GM18505 (cell line): ENCODE measurements around the gene FUCA2.
"Not testable (repeated sequence)": the region's sequence is repeated elsewhere in the genome, so short reads cannot be mapped to it uniquely, and the experiment has no call there.

Experiments used
- ATAC-seq: cut with Tn5 transposase; IDR thresholded peaks from one replicate; pipeline ENCODE4 v1.9.1; 2021; ENCODE audit not compliant: unreplicated experiment
- POLR2A ChIP-seq: IDR thresholded peaks from 4 replicates; pipeline ENCODE4 v1.6.1; 2011; ENCODE audit warnings: borderline replicate concordance; ENCODE audit not compliant: insufficient read depth, insufficient read length; ENCODE audit errors: extremely low read depth

Gene FUCA2

GRCh38 chr6:143505111-143505510 is 6.4 kb downstream of the FUCA2 start:
- TF ChIP-seq POLR2A: no peak
- no peak for ATAC-seq

- no peak for TF ChIP-seq POLR2A
- ATAC-seq: no peak
Measured at GRCh38 chr6:143504369-143504768, 7.2 kb downstream of the FUCA2 start.

GRCh38 chr6:143501851-143502250 is 9.7 kb downstream of the FUCA2 start:
- ATAC-seq: no peak
- TF ChIP-seq POLR2A: no peak

- no peak for TF ChIP-seq POLR2A
- no peak for ATAC-seq
Measured at GRCh38 chr6:143498428-143498827, 13.1 kb downstream of the FUCA2 start.

- no peak for ATAC-seq
- TF ChIP-seq POLR2A: no peak
Measured at GRCh38 chr6:143496974-143497373, 14.5 kb downstream of the FUCA2 start.

GRCh38 chr6:143490775-143491174 is 20.7 kb downstream of the FUCA2 start:
- ATAC-seq: no peak
- no peak for TF ChIP-seq POLR2A

GRCh38 chr6:143490244-143490643 is 21.3 kb downstream of the FUCA2 start:
- TF ChIP-seq POLR2A: no peak
- ATAC-seq: no peak

- no peak for TF ChIP-seq POLR2A
Measured at GRCh38 chr6:143486752-143487151, 24.8 kb downstream of the FUCA2 start.

GRCh38 chr6:143485967-143486366 is 25.6 kb downstream of the FUCA2 start:
- TF ChIP-seq POLR2A: no peak
- no peak for ATAC-seq

More at GRCh38 chr6:143486752-143487151, 24.8 kb downstream of the FUCA2 start:
- no peak for ATAC-seq

GRCh38 chr6:143482593-143482992 is 28.9 kb downstream of the FUCA2 start:
- TF ChIP-seq POLR2A: no peak
- no peak for ATAC-seq

- TF ChIP-seq POLR2A: no peak
Measured at GRCh38 chr6:143478479-143479062, 32.9 kb downstream of the FUCA2 start.

GRCh38 chr6:143476545-143476944 is 35.0 kb downstream of the FUCA2 start:
- ATAC-seq: no peak
- no peak for TF ChIP-seq POLR2A

More at GRCh38 chr6:143478479-143479062, 32.9 kb downstream of the FUCA2 start:
- no peak for ATAC-seq

- TF ChIP-seq POLR2A: no peak
- ATAC-seq: no peak
Measured at GRCh38 chr6:143471822-143472221, 39.7 kb downstream of the FUCA2 start.

- not testable (repeated sequence) for ATAC-seq
Measured at GRCh38 chr6:143468823-143469222, 42.7 kb downstream of the FUCA2 start.

- no peak for ATAC-seq
- no peak for TF ChIP-seq POLR2A
Measured at GRCh38 chr6:143468026-143468425, 43.5 kb downstream of the FUCA2 start.
